ENCODE measurements around the gene SNX2.

DNA sequence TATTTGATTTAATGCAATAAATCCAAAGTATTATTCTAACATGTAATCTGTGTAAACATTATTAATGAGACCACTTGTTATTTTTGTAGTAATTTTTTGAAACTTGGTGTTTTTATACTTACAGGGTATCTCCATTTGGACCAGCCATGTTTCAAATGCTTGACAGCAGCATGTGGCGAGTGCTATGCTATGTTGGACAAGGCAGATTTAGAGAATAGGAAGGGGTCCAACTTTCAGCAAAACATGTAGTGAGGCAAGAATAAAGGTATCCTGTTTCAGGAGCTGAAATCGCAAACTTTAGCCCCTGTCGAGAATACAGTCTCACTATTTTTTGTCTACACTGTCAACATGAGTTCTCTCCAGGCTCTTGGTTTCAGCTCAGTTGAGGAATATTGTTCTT is 104.2 kb downstream of the SNX2 start:
- no peak for TF ChIP-seq POLR2A (IDR thresholded peaks at IDR 0.05)
- TF ChIP-seq, protein P1, sequence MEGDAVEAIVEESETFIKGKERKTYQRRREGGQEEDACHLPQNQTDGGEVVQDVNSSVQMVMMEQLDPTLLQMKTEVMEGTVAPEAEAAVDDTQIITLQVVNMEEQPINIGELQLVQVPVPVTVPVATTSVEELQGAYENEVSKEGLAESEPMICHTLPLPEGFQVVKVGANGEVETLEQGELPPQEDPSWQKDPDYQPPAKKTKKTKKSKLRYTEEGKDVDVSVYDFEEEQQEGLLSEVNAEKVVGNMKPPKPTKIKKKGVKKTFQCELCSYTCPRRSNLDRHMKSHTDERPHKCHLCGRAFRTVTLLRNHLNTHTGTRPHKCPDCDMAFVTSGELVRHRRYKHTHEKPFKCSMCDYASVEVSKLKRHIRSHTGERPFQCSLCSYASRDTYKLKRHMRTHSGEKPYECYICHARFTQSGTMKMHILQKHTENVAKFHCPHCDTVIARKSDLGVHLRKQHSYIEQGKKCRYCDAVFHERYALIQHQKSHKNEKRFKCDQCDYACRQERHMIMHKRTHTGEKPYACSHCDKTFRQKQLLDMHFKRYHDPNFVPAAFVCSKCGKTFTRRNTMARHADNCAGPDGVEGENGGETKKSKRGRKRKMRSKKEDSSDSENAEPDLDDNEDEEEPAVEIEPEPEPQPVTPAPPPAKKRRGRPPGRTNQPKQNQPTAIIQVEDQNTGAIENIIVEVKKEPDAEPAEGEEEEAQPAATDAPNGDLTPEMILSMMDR (IDR thresholded peaks at IDR 0.05): no peak
